ENCODE results near the gene XRCC3.

The XRCC3 gene

GRCh38 chr14:103744621-103745395 lies 29.6 kb upstream of the XRCC3 start:
- Histone ChIP-seq H3K36me3 (ENCODE audit: control insufficient read depth in 1 of 2, insufficient read depth in 2 of 2, low read length in 2 of 2) (peaks cover 7 to 13% of the 10 kb centered on the region in 2 experiments), H2AK5ac (ENCODE audit: low read length) (no peak overlapping the region), H3K14ac (ENCODE audit: low read length) (no peak overlapping the region), H3K23ac (ENCODE audit: low read length) (no peak overlapping the region), H4K8ac (ENCODE audit: low read depth, low read length) (no peak overlapping the region), H3K4me3 (ENCODE audit: low read depth, low read length) (no peak overlapping the region), H3K79me2 (ENCODE audit: control insufficient read depth, insufficient read depth, low read length, poor library complexity) (no peaks in the 10 kb centered on the region), H3K27me3 (ENCODE audit: insufficient read depth, low read length) (no peaks in the 10 kb centered on the region), H3K18ac (ENCODE audit: low read length) (no peak overlapping the region), H3K4me1 (ENCODE audit: control insufficient read depth in 1 of 2, insufficient read depth in 2 of 2, low read length in 2 of 2) (peaks cover 3 to 6% of the 10 kb centered on the region in 2 experiments), H3K27ac (ENCODE audit: low read depth, low read length) (no peak overlapping the region), H2BK120ac (ENCODE audit: insufficient read depth, low read length, poor library complexity) (no peak overlapping the region), H3K4ac (ENCODE audit: low read depth, low read length) (no peak overlapping the region), H3K79me1 (ENCODE audit: low read length) (no peaks in the 10 kb centered on the region), H3K9me3 (ENCODE audit: insufficient read depth, low read depth, low read length) (no peaks in the 10 kb centered on the region), H2BK12ac (ENCODE audit: low read length) (no peak overlapping the region), H2BK5ac (ENCODE audit: low read depth, low read length, poor library complexity) (no peak overlapping the region), H2AFZ (ENCODE audit: insufficient read depth, low read length, poor library complexity) (no peak overlapping the region), H3K9ac (ENCODE audit: low read length) (no peak overlapping the region), H3K4me2 (ENCODE audit: low read length) (no peak overlapping the region), H4K12ac (ENCODE audit: low read depth, low read length) (no peak overlapping the region), H4K91ac (ENCODE audit: low read depth, low read length) (no peak overlapping the region)
- DNase-seq, result no peak
- WGBS (ENCODE audit: extremely low coverage, insufficient coverage, insufficient read length), result no CpG with 5 or more reads among the region's 15 CpGs

GRCh38 chr14:103743691-103744090 lies 28.4 kb upstream of the XRCC3 start:
- no peak overlapping the region for H2BK5ac ChIP-seq (ENCODE audit: low read depth, low read length, poor library complexity)
- H3K4me3 ChIP-seq (ENCODE audit: low read depth, low read length), result no peak overlapping the region
- H3K36me3 ChIP-seq (ENCODE audit: control insufficient read depth in 1 of 2, insufficient read depth in 2 of 2, low read length in 2 of 2), result peaks cover 16 to 21% of the 10 kb centered on the region in 2 experiments
- no peak overlapping the region for H3K14ac ChIP-seq (ENCODE audit: low read length)
- no peaks in the 10 kb centered on the region for H3K9me3 ChIP-seq (ENCODE audit: insufficient read depth, low read depth, low read length)
- H3K4me2 ChIP-seq (ENCODE audit: low read length), result no peak overlapping the region
- H2BK120ac ChIP-seq (ENCODE audit: insufficient read depth, low read length, poor library complexity), result no peak overlapping the region
- no peak overlapping the region for H2AFZ ChIP-seq (ENCODE audit: insufficient read depth, low read length, poor library complexity)
- no peak overlapping the region for H2AK5ac ChIP-seq (ENCODE audit: low read length)
- no peak overlapping the region for H4K8ac ChIP-seq (ENCODE audit: low read depth, low read length)
- no peaks in the 10 kb centered on the region for H3K79me2 ChIP-seq (ENCODE audit: control insufficient read depth, insufficient read depth, low read length, poor library complexity)
- DNase-seq, result no peak
- H3K27ac ChIP-seq (ENCODE audit: low read depth, low read length), result no peak overlapping the region
- no peak overlapping the region for H2BK12ac ChIP-seq (ENCODE audit: low read length)
- no peak overlapping the region for H3K18ac ChIP-seq (ENCODE audit: low read length)
- no peak overlapping the region for H4K12ac ChIP-seq (ENCODE audit: low read depth, low read length)
- H4K91ac ChIP-seq (ENCODE audit: low read depth, low read length), result no peak overlapping the region
- H3K27me3 ChIP-seq (ENCODE audit: insufficient read depth, low read length), result no peaks in the 10 kb centered on the region
- H3K4me1 ChIP-seq (ENCODE audit: control insufficient read depth in 1 of 2, insufficient read depth in 2 of 2, low read length in 2 of 2), result peaks cover 3 to 6% of the 10 kb centered on the region in 2 experiments
- no peak overlapping the region for H3K4ac ChIP-seq (ENCODE audit: low read depth, low read length)
- no CpG with 5 or more reads among the region's 15 CpGs for WGBS (ENCODE audit: extremely low coverage, insufficient coverage, insufficient read length)
- H3K9ac ChIP-seq (ENCODE audit: low read length), result no peak overlapping the region
- no peak overlapping the region for H3K23ac ChIP-seq (ENCODE audit: low read length)
- no peaks in the 10 kb centered on the region for H3K79me1 ChIP-seq (ENCODE audit: low read length)

- H3K36me3 ChIP-seq (ENCODE audit: control insufficient read depth in 1 of 2, insufficient read depth in 2 of 2, low read length in 2 of 2), result peaks cover 20 to 23% of the 10 kb centered on the region in 2 experiments
- no peak overlapping the region for H3K4me2 ChIP-seq (ENCODE audit: low read length)
- no peaks in the 10 kb centered on the region for H3K79me1 ChIP-seq (ENCODE audit: low read length)
- H3K27me3 ChIP-seq (ENCODE audit: insufficient read depth, low read length), result no peaks in the 10 kb centered on the region
- H2AFZ ChIP-seq (ENCODE audit: insufficient read depth, low read length, poor library complexity), result no peak overlapping the region
- H2BK12ac ChIP-seq (ENCODE audit: low read length), result no peak overlapping the region
- no peaks in the 10 kb centered on the region for H3K79me2 ChIP-seq (ENCODE audit: control insufficient read depth, insufficient read depth, low read length, poor library complexity)
- no peak overlapping the region for H4K8ac ChIP-seq (ENCODE audit: low read depth, low read length)
- H3K23ac ChIP-seq (ENCODE audit: low read length), result no peak overlapping the region
- H3K4me1 ChIP-seq (ENCODE audit: control insufficient read depth in 1 of 2, insufficient read depth in 2 of 2, low read length in 2 of 2), result peaks cover 4 to 6% of the 10 kb centered on the region in 2 experiments
- H3K9me3 ChIP-seq (ENCODE audit: insufficient read depth, low read depth, low read length), result peaks cover 1% of the 10 kb centered on the region
- no peak overlapping the region for H2AK5ac ChIP-seq (ENCODE audit: low read length)
- no peak overlapping the region for H3K14ac ChIP-seq (ENCODE audit: low read length)
- no peak overlapping the region for H3K4ac ChIP-seq (ENCODE audit: low read depth, low read length)
- no CpG with 5 or more reads among the region's 14 CpGs for WGBS (ENCODE audit: extremely low coverage, insufficient coverage, insufficient read length)
- no peak overlapping the region for H4K12ac ChIP-seq (ENCODE audit: low read depth, low read length)
- H3K9ac ChIP-seq (ENCODE audit: low read length), result no peak overlapping the region
- DNase-seq, result no peak
- no peak overlapping the region for H2BK5ac ChIP-seq (ENCODE audit: low read depth, low read length, poor library complexity)
- no peak overlapping the region for H4K91ac ChIP-seq (ENCODE audit: low read depth, low read length)
- H3K18ac ChIP-seq (ENCODE audit: low read length), result no peak overlapping the region
- H3K4me3 ChIP-seq (ENCODE audit: low read depth, low read length), result no peak overlapping the region
- no peak overlapping the region for H2BK120ac ChIP-seq (ENCODE audit: insufficient read depth, low read length, poor library complexity)
- no peak overlapping the region for H3K27ac ChIP-seq (ENCODE audit: low read depth, low read length)
Observed at GRCh38 chr14:103742499-103743255, 27.4 kb upstream of the XRCC3 start.

- Histone ChIP-seq H4K8ac (ENCODE audit: low read depth, low read length) (no peak overlapping the region), H4K91ac (ENCODE audit: low read depth, low read length) (no peak overlapping the region), H3K18ac (ENCODE audit: low read length) (no peak overlapping the region), H3K4me2 (ENCODE audit: low read length) (no peak overlapping the region), H3K4me1 (ENCODE audit: control insufficient read depth in 1 of 2, insufficient read depth in 2 of 2, low read length in 2 of 2) (peaks cover 10 to 13% of the 10 kb centered on the region in 2 experiments), H3K27ac (ENCODE audit: low read depth, low read length) (no peak overlapping the region), H3K4ac (ENCODE audit: low read depth, low read length) (no peak overlapping the region), H3K14ac (ENCODE audit: low read length) (no peak overlapping the region), H4K12ac (ENCODE audit: low read depth, low read length) (no peak overlapping the region), H3K9ac (ENCODE audit: low read length) (no peak overlapping the region), H2AFZ (ENCODE audit: insufficient read depth, low read length, poor library complexity) (no peak overlapping the region), H3K9me3 (ENCODE audit: insufficient read depth, low read depth, low read length) (peaks cover 1% of the 10 kb centered on the region), H2BK5ac (ENCODE audit: low read depth, low read length, poor library complexity) (no peak overlapping the region), H3K79me1 (ENCODE audit: low read length) (no peaks in the 10 kb centered on the region), H2AK5ac (ENCODE audit: low read length) (no peak overlapping the region), H2BK120ac (ENCODE audit: insufficient read depth, low read length, poor library complexity) (no peak overlapping the region), H3K4me3 (ENCODE audit: low read depth, low read length) (no peak overlapping the region), H3K36me3 (ENCODE audit: control insufficient read depth in 1 of 2, insufficient read depth in 2 of 2, low read length in 2 of 2) (peaks cover 24% of the 10 kb centered on the region in 2 experiments), H3K23ac (ENCODE audit: low read length) (no peak overlapping the region), H3K27me3 (ENCODE audit: insufficient read depth, low read length) (no peaks in the 10 kb centered on the region), H2BK12ac (ENCODE audit: low read length) (no peak overlapping the region), H3K79me2 (ENCODE audit: control insufficient read depth, insufficient read depth, low read length, poor library complexity) (no peaks in the 10 kb centered on the region)
- DNase-seq, result no peak
- no CpG with 5 or more reads among the region's 9 CpGs for WGBS (ENCODE audit: extremely low coverage, insufficient coverage, insufficient read length)
Observed at GRCh38 chr14:103741876-103742275, 26.6 kb upstream of the XRCC3 start.
